GM12891 (cell line): ENCODE measurements around the gene PITRM1.

Source experiments
- PAX5 ChIP-seq: IDR thresholded peaks from 2 replicates; pipeline ENCODE4 v1.6.1; 2011; ENCODE audit warnings: low read length, moderate library complexity, mild to moderate bottlenecking; ENCODE audit not compliant: insufficient read depth, severe bottlenecking
- POLR2A ChIP-seq: IDR thresholded peaks from 2 replicates; pipeline ENCODE4 v1.6.1; 2011; ENCODE audit warnings: low read depth, low read length, control low read depth
- POLR2AphosphoS5 ChIP-seq: IDR thresholded peaks from 2 replicates; pipeline ENCODE4 v1.6.1; 2011; ENCODE audit warnings: low read depth, low read length, control low read depth
- POU2F2 ChIP-seq: IDR thresholded peaks from 2 replicates; pipeline ENCODE4 v1.6.1; 2011; ENCODE audit warnings: low read depth, mild to moderate bottlenecking, control low read depth, low read length, moderate library complexity
- SPI1 ChIP-seq: IDR thresholded peaks from 2 replicates; pipeline ENCODE4 v1.6.1; 2011; ENCODE audit warnings: low read depth, low read length, control low read depth
- TAF1 ChIP-seq: IDR thresholded peaks from 2 replicates; pipeline ENCODE4 v1.6.1; 2011; ENCODE audit warnings: low read depth, low read length, control low read depth

DNA sequence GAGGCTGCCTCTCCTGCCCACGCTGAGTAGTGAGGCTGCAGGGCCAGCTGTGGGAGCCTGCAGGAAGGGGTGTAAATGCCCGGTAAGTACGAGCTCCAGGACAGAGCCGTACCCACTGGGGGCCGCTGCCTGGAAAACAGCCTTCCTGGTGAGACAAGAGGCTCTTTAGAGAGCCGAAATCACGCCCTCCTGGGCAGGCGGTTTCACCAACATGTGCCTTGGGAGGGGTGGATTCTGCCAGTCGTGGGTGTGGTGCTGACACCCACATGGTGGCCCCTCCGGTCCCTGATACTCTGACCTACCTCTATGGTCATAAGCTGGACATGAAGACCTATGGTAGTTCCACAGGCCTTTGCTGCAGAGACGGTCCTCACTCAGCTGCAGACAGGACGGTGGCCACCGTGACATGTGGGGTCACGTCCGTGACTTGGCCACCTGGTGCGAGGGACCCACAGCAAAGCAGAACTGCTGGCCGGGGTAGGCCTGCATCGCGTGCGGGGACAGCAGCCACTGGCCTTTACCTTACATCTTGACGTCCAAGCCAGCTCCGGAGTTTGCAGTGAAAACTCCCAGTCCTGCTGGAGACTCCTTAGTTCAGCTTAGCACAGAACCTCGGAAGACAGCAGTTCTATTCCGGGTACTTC lies 46.9 kb downstream of the PITRM1 start:
- TF ChIP-seq POLR2A (0 out of 2 replicates have a peak, but pooled peaks have one; percentile 19), TAF1 (no peak), POLR2AphosphoS5 (no peak), SPI1 (no peak), POU2F2 (no peak), PAX5 (no peak)
